Left lung (tissue), 14 donors: Measurements from ENCODE around the gene GLTPD2. TPM values are rescaled to one million over a fixed set of nuclear protein-coding genes. Genes with fewer than 3 reads are reported as not detected.

Experiments used
- ATAC-seq: fragments of 200-7000 bp; cut with Tn5 transposase; one replicate; pipeline ENCODE4 v1.9.1; 2020; ENCODE audit warnings: moderate library complexity
- DNase-seq, 4 donors: peaks; one replicate each; pipeline ENCODE4 v3.0.0-alpha.2; 2013 to 2020
- H3K27ac ChIP-seq, 2 donors: fragments of 200-600 bp; sonication (generic) in 1 of 2; one replicate each; pipeline versions ENCODE4 v1.5.0 to v1.8.0; 2020 to 2021
- H3K27me3 ChIP-seq, 2 donors: fragments of 200-600 bp; sonication (generic) in 1 of 2; one replicate each; pipeline versions ENCODE4 v1.5.0 to v1.8.0; 2020 to 2021
- H3K36me3 ChIP-seq, 2 donors: fragments of 200-600 bp; sonication (generic) in 1 of 2; one replicate each; pipeline versions ENCODE4 v1.5.0 to v1.8.0; 2020 to 2021
- H3K4me1 ChIP-seq, 2 donors: fragments of 200-600 bp; one replicate each; pipeline ENCODE4 v1.8.0; 2021
- H3K4me3 ChIP-seq, 2 donors: fragments of 200-600 bp; sonication (generic) in 1 of 2; one replicate each; pipeline versions ENCODE4 v1.5.0 to v1.8.0; 2020 to 2021; ENCODE audit warnings: mild to moderate bottlenecking in 1 of 2
- H3K9me3 ChIP-seq, 2 donors: fragments of 200-600 bp; sonication (generic) in 1 of 2; one replicate each; pipeline versions ENCODE4 v1.5.0 to v1.8.0; 2020 to 2021
- intact Hi-C, 2 donors: fragments of 100-400 bp; cut with DNase I; formaldehyde crosslinking; loops; one replicate each; pipeline versions ENCODE4 v1.11.2 to v1.14.2; 2022
- long read RNA-seq, 12 donors: library from polyadenylated mRNA in 2 of 12; unstranded in 2 of 12; transcript quantifications; one replicate each; pipeline ENCODE4 v2.0.0 and lab custom pipeline, GENCODE V29; 2019 to 2026
- polyA plus RNA-seq, 6 donors: library from polyadenylated mRNA; unstranded; fragments of 120-200 nt; gene quantifications; one replicate each; pipeline ENCODE4 v1.2.1, GENCODE V29; 2013; ENCODE audit not compliant: insufficient read length in 6 of 6
- total RNA-seq, 2 donors: library from RNA; stranded (reverse); fragmentation: NEBNext Ultra II Directional; extraction: Animal tissue kit (Norgen Biotek cat#: 25700); gene quantifications; one replicate each; pipeline ENCODE4 v1.2.1, GENCODE V29; 2021
- TF ChIP-seq, protein P1 (sequence below), 2 donors: fragments of 200-600 bp; sonication (generic) in 1 of 2; IDR thresholded peaks; one replicate each; pipeline versions ENCODE4 v1.5.0 to v1.8.0; 2021; ENCODE audit warnings: antibody characterized with exemption in 2 of 2
- donor health status: DM: no; HTN: yes; CAD: no.
- donor health status: DM: no; HTN: no; CAD: no.

Gene GLTPD2
- total RNA-seq (not detected), polyA plus RNA-seq (1 to 10 TPM in 3 of 6 donors, under 1 TPM in 3; 0.59 to 1.5 (median 0.99) TPM)
- long read RNA-seq, donor 1: 0 reads
- long read RNA-seq, donor 2, partial matches to known transcripts: 0 of 1 reads
- long read RNA-seq, donor 2, other reads (novel, unspliced or antisense): 0 of 1 reads
- long read RNA-seq, donor 3: 0 reads
- long read RNA-seq, donor 4: 0 reads
- long read RNA-seq, donor 5: 0 reads
- long read RNA-seq, donor 6: 0 reads
- long read RNA-seq, donor 7: 0 reads
- long read RNA-seq, donor 8: 0 reads
- long read RNA-seq, donor 9: 0 reads
- long read RNA-seq, donor 10: 0 reads
- long read RNA-seq, donor 11: 0 reads
- long read RNA-seq, donor 12: 0 reads

DNA sequence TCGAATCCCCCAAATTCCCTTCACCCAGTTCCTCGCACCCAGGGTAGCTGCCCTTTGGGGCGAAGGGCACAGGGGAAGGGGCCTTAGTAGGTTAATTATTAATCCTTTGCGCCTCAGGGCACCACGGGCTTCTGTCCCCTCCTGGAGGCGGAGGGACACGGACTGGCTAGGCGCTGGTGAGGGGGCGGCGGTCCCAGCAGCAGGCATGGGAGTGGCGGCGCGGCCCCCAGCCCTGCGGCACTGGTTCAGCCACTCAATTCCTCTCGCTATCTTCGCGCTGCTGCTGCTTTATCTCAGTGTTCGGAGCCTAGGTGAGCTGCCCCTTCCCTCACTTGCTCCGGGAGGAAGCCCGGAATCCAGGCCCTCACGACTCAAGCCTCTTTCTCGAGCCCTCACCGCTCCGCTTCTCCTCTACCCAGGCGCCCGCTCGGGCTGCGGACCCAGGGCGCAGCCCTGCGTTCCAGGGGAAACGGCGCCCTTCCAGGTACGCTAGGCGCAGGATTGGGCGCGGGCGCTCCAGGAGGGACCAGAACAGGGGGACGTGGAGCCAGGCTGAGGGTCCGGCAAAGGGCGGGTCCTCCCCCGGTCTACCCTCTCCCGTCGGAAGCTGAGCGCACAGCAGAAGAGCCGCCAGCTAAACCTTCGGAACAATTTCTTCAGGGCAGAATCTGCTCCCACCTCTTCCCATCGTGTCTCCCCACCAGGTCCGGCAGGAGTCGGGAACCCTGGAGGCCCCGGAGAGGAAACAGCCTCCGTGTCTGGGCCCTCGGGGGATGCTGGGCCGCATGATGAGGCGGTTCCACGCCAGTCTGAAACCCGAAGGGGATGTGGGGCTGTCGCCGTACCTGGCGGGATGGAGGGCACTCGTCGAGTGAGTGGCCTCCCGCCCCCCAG lies at the start of gene GLTPD2:
Gene GLTPD2, plus strand, starts transcription at position 158 of the 894 bp plus-strand sequence. Its CDS starts 48 bp downstream, at position 206.
- Histone ChIP-seq H3K9me3 (no peaks in the 10 kb centered on the region), H3K27me3 (peaks cover 21 to 66% of the 10 kb centered on the region in 2 donors), H3K4me1 (peaks cover 23 to 42% of the 10 kb centered on the region in 2 donors), H3K27ac (peak within 1 kb of the TSS; percentile 94 to 95), H3K4me3 (peak within 1 kb of the TSS; percentile 73 to 80), H3K36me3 (no peaks in the 10 kb centered on the region)
- ATAC-seq: peak; percentile 4
- no peak for DNase-seq
- TF ChIP-seq, protein P1, sequence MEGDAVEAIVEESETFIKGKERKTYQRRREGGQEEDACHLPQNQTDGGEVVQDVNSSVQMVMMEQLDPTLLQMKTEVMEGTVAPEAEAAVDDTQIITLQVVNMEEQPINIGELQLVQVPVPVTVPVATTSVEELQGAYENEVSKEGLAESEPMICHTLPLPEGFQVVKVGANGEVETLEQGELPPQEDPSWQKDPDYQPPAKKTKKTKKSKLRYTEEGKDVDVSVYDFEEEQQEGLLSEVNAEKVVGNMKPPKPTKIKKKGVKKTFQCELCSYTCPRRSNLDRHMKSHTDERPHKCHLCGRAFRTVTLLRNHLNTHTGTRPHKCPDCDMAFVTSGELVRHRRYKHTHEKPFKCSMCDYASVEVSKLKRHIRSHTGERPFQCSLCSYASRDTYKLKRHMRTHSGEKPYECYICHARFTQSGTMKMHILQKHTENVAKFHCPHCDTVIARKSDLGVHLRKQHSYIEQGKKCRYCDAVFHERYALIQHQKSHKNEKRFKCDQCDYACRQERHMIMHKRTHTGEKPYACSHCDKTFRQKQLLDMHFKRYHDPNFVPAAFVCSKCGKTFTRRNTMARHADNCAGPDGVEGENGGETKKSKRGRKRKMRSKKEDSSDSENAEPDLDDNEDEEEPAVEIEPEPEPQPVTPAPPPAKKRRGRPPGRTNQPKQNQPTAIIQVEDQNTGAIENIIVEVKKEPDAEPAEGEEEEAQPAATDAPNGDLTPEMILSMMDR (IDR thresholded peaks at IDR 0.05): no peak
- intact Hi-C loops: no loop called here

DNA sequence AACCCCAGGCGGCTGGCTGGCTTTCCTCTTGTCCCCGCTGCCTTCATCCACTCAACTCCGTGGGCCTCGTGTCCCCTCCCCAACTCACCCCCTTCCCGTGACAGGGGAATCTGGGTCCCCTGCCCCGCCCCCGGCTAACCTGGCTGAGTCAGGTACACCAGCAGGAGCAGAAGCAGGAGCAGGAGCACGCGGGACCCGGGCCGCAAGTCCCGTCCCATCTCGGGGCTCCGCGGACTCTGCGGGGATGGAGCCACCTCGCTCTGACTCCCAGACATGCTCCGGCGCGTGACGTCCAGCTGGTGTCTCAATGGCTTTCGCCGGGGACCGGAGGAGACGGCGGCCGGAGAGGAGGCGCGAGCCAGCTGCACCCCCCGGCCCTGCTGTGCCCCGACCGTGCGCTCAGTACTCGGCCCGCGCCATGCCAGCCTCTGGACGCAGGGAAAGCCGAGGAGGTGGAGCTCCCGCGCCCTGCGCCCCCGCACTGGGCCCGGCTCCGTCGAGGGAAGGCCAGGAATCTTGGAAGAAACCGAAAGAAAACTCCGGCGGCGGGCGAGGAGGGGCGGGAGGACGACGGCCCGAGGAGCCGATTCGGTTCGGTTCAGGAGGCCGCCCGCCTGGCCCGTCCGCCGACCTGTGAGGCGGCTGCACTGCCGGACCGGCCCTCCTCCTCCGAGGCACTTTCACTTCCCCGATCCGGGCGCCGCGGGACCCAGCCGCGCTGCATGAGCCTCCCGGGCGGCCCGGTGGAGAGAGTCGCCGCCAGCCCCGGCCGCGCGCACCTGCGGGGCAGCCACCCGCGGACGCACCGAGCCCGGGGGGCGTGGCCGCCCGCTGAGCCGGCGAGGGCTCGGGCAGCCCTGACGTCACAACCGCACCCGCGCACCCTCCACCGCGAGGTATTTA lies 49.4 kb upstream of the GLTPD2 start, which contains the start of the genes CXCL16 and ZMYND15:
Gene CXCL16, minus strand, starts transcription at position 807 of the 903 bp plus-strand sequence. Its CDS starts 589 bp downstream, at position 218.
Gene ZMYND15, plus strand, starts transcription at position 712 of the 903 bp plus-strand sequence. CDS start 716 bp downstream, outside the sequence.
- H3K9me3 ChIP-seq: no peaks in the 10 kb centered on the region
- H3K27ac ChIP-seq: peak within 1 kb of the TSS; percentile 78 to 88
- H3K36me3 ChIP-seq: peaks cover 0 to 18% of the 10 kb centered on the region in 2 donors
- peak within 1 kb of the TSS; percentile 79 to 89 for H3K4me3 ChIP-seq
- peaks cover 7 to 53% of the 10 kb centered on the region in 2 donors for H3K4me1 ChIP-seq
- intact Hi-C loops: no loop called here
- peak; percentile 80 for ATAC-seq
- TF ChIP-seq, protein P1 (IDR thresholded peaks at IDR 0.05): no peak
- H3K27me3 ChIP-seq: peaks cover 0 to 27% of the 10 kb centered on the region in 2 donors
- peak in 3 of 4 donors; percentile 66 to 94 (median 68) for DNase-seq

DNA sequence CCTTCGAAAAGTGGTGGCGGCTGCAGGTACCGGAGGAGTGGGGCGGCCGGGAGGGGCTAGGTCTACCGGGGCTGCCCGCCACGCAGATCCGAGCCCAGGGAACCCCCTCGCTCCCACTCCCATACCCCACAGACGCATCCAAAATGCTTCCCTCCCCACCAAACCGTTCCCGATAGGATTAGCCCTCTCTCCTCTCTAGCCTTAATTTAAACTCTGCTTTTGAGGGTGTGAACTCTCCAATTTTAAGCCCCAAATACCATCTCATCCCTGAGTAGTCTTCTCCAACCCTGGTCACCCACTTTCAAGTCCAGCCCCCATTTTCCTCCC lies 48.8 kb upstream of the GLTPD2 start:
- Histone ChIP-seq H3K36me3 (peaks cover 0 to 12% of the 10 kb centered on the region in 2 donors), H3K4me1 (peaks cover 7 to 51% of the 10 kb centered on the region in 2 donors), H3K4me3 (peak overlapping the region; percentile 79 to 89), H3K27me3 (peaks cover 0 to 33% of the 10 kb centered on the region in 2 donors), H3K27ac (peak overlapping the region in 1 of 2 donors; percentile 88), H3K9me3 (no peaks in the 10 kb centered on the region)
- TF ChIP-seq, protein P1 (IDR thresholded peaks at IDR 0.05): no peak
- DNase-seq (no peak), ATAC-seq (no peak)
- intact Hi-C loops: no loop called here

DNA sequence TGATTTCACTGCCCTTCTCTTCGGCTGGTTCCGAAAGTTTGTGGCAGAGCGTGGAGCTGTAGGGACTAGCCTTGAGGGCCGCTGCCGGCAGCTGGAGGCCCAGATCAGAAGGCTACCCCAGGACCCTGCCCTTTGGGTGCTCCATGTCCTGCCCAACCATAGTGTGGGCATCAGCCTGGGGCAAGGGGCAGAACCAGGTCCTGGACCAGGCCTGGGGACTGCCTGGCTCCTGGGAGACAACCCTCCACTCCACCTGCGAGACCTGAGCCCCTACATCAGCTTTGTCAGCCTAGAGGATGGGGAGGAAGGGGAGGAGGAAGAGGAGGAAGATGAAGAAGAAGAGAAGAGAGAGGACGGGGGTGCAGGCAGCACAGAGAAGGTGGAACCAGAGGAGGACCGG lies 48.2 kb upstream of the GLTPD2 start:
- DNase-seq (no peak), ATAC-seq (no peak)
- Histone ChIP-seq H3K36me3 (peaks cover 0 to 6% of the 10 kb centered on the region in 2 donors), H3K4me3 (peak overlapping the region in 1 of 2 donors; percentile 89), H3K9me3 (no peaks in the 10 kb centered on the region), H3K27me3 (peaks cover 0 to 39% of the 10 kb centered on the region in 2 donors), H3K27ac (no peak overlapping the region), H3K4me1 (peaks cover 7 to 48% of the 10 kb centered on the region in 2 donors)
- intact Hi-C loops: no loop called here
- TF ChIP-seq, protein P1 (IDR thresholded peaks at IDR 0.05): no peak
